GM23338 (cell line): Measurements from ENCODE around the gene PISD. TPM values are rescaled to one million over a fixed set of nuclear protein-coding genes. Genes with fewer than 3 reads are reported as not detected.

ENCODE experiments used
- ATAC-seq: fragments of 200-7000 bp; cut with Tn5 transposase; 3 replicates; pipeline ENCODE4 v1.9.1; 2020
- DNase-seq: peaks from one replicate; pipeline ENCODE4 v3.0.0-alpha.2; 2015; ENCODE audit warnings: low spot score
- H2AFZ ChIP-seq: fragments of 200-600 bp; sonication (generic); 2 replicates; pipeline ENCODE4 v1.8.0; 2016; ENCODE audit warnings: antibody characterized with exemption, mild to moderate bottlenecking, moderate library complexity
- H3F3A ChIP-seq: fragments of 200-600 bp; sonication (generic); replicated peaks from 2 replicates; pipeline ENCODE4 v1.8.0; 2017; ENCODE audit warnings: antibody characterized with exemption, mixed run types, low read depth
- H3K27ac ChIP-seq: fragments of 200-600 bp; sonication (generic); 2 replicates; pipeline ENCODE4 v1.6.1; 2016; ENCODE audit warnings: low read depth
- H3K27me3 ChIP-seq: fragments of 200-600 bp; sonication (generic); 2 replicates; pipeline ENCODE4 v1.8.0; 2016; ENCODE audit warnings: mild to moderate bottlenecking, mixed run types, moderate library complexity; ENCODE audit not compliant: insufficient read depth
- H3K36me3 ChIP-seq: fragments of 200-600 bp; sonication (generic); 2 replicates; pipeline ENCODE4 v1.8.0; 2016; ENCODE audit warnings: mild to moderate bottlenecking; ENCODE audit not compliant: insufficient read depth
- H3K4me1 ChIP-seq: fragments of 200-600 bp; sonication (generic); 2 replicates; pipeline ENCODE4 v1.8.0; 2016; ENCODE audit warnings: mild to moderate bottlenecking, moderate library complexity; ENCODE audit not compliant: insufficient read depth
- H3K4me2 ChIP-seq: fragments of 200-600 bp; sonication (generic); 2 replicates; pipeline ENCODE4 v1.7.1; 2017; ENCODE audit warnings: mixed run types
- H3K4me3 ChIP-seq: fragments of 200-600 bp; sonication (generic); 2 replicates; pipeline ENCODE4 v1.6.1; 2016; ENCODE audit warnings: mixed run types
- H3K79me2 ChIP-seq: fragments of 200-600 bp; sonication (generic); replicated peaks from 2 replicates; pipeline ENCODE4 v1.8.0; 2017; ENCODE audit warnings: mild to moderate bottlenecking; ENCODE audit not compliant: insufficient read depth
- H3K9me2 ChIP-seq: fragments of 200-600 bp; sonication (generic); 2 replicates; pipeline ENCODE4 v1.8.0; 2017; ENCODE audit not compliant: insufficient read depth
- H4K20me1 ChIP-seq: fragments of 200-600 bp; sonication (generic); replicated peaks from 2 replicates; pipeline ENCODE4 v1.8.0; 2017; ENCODE audit warnings: mild to moderate bottlenecking; ENCODE audit not compliant: insufficient read depth
- H3K27ac Mint-ChIP-seq: 2 replicates; pipeline ENCODE4 v1.8.0; 2020; ENCODE audit warnings: inconsistent platforms, mild to moderate bottlenecking, moderate library complexity, mixed read lengths
- H3K27me3 Mint-ChIP-seq: 3 replicates; pipeline ENCODE4 v1.8.0; 2022; ENCODE audit warnings: low read depth, mild to moderate bottlenecking, moderate library complexity, mixed read lengths, inconsistent platforms; ENCODE audit not compliant: insufficient read depth, poor library complexity
- H3K36me3 Mint-ChIP-seq: 3 replicates; pipeline ENCODE4 v1.8.0; 2021; ENCODE audit warnings: low read depth, mild to moderate bottlenecking, inconsistent platforms, moderate library complexity, mixed read lengths
- H3K4me1 Mint-ChIP-seq: 3 replicates; pipeline ENCODE4 v1.8.0; 2020; ENCODE audit warnings: mild to moderate bottlenecking, inconsistent platforms, mixed read lengths
- H3K4me3 Mint-ChIP-seq: 3 replicates; pipeline ENCODE4 v1.8.0; 2021; ENCODE audit warnings: moderate library complexity, mild to moderate bottlenecking, inconsistent platforms, mixed read lengths
- H3K9me3 Mint-ChIP-seq: 3 replicates; pipeline ENCODE4 v1.8.0; 2020; ENCODE audit warnings: moderate library complexity, mild to moderate bottlenecking, inconsistent platforms, mixed read lengths
- CREB1 ChIP-seq: fragments of 250-450 bp; sonication (Bioruptor Pico); IDR thresholded peaks from 2 replicates; pipeline ENCODE4 v1.5.0; 2020; ENCODE audit warnings: low read depth, mild to moderate bottlenecking, moderate library complexity
- EZH2 ChIP-seq: fragments of 200-600 bp; sonication (generic); IDR thresholded peaks from one replicate; pipeline ENCODE4 v1.8.0; 2017; ENCODE audit warnings: antibody characterized with exemption, mild to moderate bottlenecking, low read depth; ENCODE audit not compliant: unreplicated experiment
- JUNB ChIP-seq: IDR thresholded peaks from one replicate; pipeline ENCODE4 v1.6.1; 2016; ENCODE audit warnings: antibody characterized with exemption; ENCODE audit not compliant: unreplicated experiment
- NANOG ChIP-seq: IDR thresholded peaks from 2 replicates; pipeline ENCODE4 v1.6.1; 2016; ENCODE audit warnings: antibody characterized with exemption, borderline replicate concordance
- ZNF331 ChIP-seq: fragments of 250-450 bp; sonication (Bioruptor Pico); IDR thresholded peaks from 2 replicates; pipeline ENCODE4 v1.5.0; 2020; ENCODE audit warnings: low read depth, mild to moderate bottlenecking, moderate library complexity
- polyA plus RNA-seq: library from polyadenylated mRNA; unstranded; fragments of >200 nt; fragmentation: Nextera tagmentation; extraction: Ambion mirVana; gene quantifications from 2 replicates; pipeline ENCODE4 v1.2.1, GENCODE V29; 2016
- total RNA-seq: library from RNA; depleted of rRNA; stranded (reverse); fragments of >200 nt; shearing (Covaris generic); gene quantifications from 2 replicates; pipeline ENCODE4 v1.2.3, GENCODE V29; 2014
- TF ChIP-seq, protein P1 (sequence below): IDR thresholded peaks from 2 replicates; pipeline ENCODE4 v1.6.1; 2016; ENCODE audit warnings: antibody characterized with exemption
- TF ChIP-seq, protein P2 (sequence below), 2 experiments: fragments of 200-600 bp in 1 of 2; sonication (generic) in 1 of 2; conservative IDR thresholded peaks; 2 replicates each; pipeline versions ENCODE4 v1.5.1 to v1.6.1; 2016 to 2017; ENCODE audit warnings: antibody characterized with exemption in 2 of 2, low read depth in 2 of 2, mild to moderate bottlenecking in 2 of 2, moderate library complexity in 1 of 2

Gene PISD
- total and polyA plus RNA-seq, 2 experiments from 2014 or later: 43.1 to 54.5 TPM

DNA sequence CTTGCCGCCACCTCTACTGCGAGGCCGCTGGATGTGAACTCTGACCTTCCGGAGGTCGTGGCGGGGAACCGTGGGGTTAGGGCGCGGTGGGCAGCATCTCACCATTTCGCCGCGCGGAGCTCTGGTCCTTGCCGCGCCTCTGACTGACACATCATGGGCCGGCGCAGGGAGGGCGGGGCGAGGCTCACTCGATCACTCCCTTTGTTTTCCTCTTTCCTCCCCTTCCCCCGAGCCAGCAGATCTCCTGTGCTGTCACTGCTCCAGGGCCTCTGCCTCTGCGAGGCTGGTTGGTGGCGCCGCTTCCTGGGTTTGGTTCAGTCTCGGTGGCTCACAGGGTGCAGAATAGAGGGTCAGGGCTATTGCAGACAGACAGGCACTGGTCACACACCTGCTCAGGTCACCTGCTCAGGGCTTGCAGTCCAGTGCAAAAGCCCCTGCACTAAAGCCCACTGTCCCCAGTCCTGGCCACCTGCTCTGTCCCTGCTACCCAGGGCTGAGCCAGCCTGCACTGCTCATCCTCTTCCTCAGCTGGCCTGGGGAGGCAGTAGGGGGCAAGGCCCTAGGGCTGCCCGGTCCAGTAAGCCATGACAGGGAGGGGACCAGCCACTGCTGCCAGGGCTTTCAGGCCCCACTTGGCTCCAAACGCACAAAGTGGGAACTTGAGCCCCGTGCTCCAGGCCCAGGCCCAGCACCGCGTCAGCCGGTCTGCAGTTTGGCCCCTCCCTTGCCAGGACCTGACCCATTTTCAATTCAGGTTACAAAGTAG, 36.2 kb downstream of the PISD start:
- peak; percentile 72 for ATAC-seq
- peak overlapping the region; percentile 36; the same call in 1 of the 2 replicates for H3K4me3 ChIP-seq
- peaks cover 19% of the 10 kb centered on the region for H3K4me1 ChIP-seq

DNA sequence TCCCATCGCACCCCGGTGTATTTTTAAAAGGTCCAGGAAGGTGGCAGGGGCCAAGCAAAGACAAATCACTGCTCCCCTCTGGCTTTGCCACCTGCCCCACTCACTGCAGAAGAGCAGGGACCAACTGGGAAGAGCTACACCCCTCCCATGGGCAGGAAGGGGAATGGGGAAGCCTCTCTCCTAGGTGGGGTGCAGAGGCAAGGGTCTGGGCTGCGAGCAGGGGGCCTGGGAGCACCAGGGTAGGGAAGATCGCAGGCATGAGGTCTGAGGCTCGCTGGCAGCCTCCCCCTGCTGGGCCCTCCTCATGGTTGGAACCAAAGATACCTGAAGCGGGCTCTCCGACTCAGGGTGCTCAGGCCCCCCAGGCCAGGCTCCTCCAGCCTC, 36.8 kb downstream of the PISD start:
- Mint-ChIP-seq H3K27ac (peak overlapping the region; percentile 77), H3K4me1 (peaks cover 39% of the 10 kb centered on the region), H3K27me3 (peaks cover 15% of the 10 kb centered on the region), H3K4me3 (peak overlapping the region; percentile 54; the same call in 2 of the 3 replicates), H3K36me3 (peaks cover 4% of the 10 kb centered on the region; the same call in 2 of the 3 replicates), H3K9me3 (no peaks in the 10 kb centered on the region)
- H3K4me3 ChIP-seq: peak overlapping the region; percentile 36; the same call in 1 of the 2 replicates
- TF ChIP-seq EZH2 (no peak), NANOG (no peak), JUNB (no peak), ZNF331 (no peak)
- TF ChIP-seq, protein P1, sequence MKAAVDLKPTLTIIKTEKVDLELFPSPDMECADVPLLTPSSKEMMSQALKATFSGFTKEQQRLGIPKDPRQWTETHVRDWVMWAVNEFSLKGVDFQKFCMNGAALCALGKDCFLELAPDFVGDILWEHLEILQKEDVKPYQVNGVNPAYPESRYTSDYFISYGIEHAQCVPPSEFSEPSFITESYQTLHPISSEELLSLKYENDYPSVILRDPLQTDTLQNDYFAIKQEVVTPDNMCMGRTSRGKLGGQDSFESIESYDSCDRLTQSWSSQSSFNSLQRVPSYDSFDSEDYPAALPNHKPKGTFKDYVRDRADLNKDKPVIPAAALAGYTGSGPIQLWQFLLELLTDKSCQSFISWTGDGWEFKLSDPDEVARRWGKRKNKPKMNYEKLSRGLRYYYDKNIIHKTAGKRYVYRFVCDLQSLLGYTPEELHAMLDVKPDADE: no peak
- ATAC-seq (peak; percentile 10), DNase-seq (no peak)
- H3K27me3 ChIP-seq: no peaks in the 10 kb centered on the region
- H3K36me3 ChIP-seq: no peaks in the 10 kb centered on the region
- no peaks in the 10 kb centered on the region for H3K9me2 ChIP-seq
- peak overlapping the region; percentile 78 for H3K27ac ChIP-seq
- H3K4me2 ChIP-seq: peak overlapping the region; percentile 73; the same call in 1 of the 2 replicates
- H3F3A ChIP-seq: peaks cover 6% of the 10 kb centered on the region
- peaks cover 64% of the 10 kb centered on the region for H3K79me2 ChIP-seq
- peaks cover 24% of the 10 kb centered on the region; the same call in 1 of the 2 replicates for H4K20me1 ChIP-seq
- H2AFZ ChIP-seq: no peak overlapping the region
- H3K4me1 ChIP-seq: peaks cover 19% of the 10 kb centered on the region

More for the DNA sequence above, 36.2 kb downstream of the PISD start:
- Histone ChIP-seq H2AFZ (no peak overlapping the region), H3K4me2 (peak overlapping the region; percentile 73), H3K79me2 (peaks cover 66% of the 10 kb centered on the region), H3K9me2 (no peaks in the 10 kb centered on the region), H4K20me1 (peaks cover 20% of the 10 kb centered on the region; the same call in 1 of the 2 replicates), H3F3A (peaks cover 6% of the 10 kb centered on the region), H3K27ac (peak overlapping the region; percentile 69), H3K36me3 (no peaks in the 10 kb centered on the region), H3K27me3 (no peaks in the 10 kb centered on the region)
- Mint-ChIP-seq H3K4me1 (peaks cover 39% of the 10 kb centered on the region), H3K27ac (peak overlapping the region; percentile 84), H3K4me3 (peak overlapping the region; percentile 54), H3K36me3 (peaks cover 3% of the 10 kb centered on the region; the same call in 1 of the 3 replicates), H3K9me3 (no peaks in the 10 kb centered on the region), H3K27me3 (peaks cover 15% of the 10 kb centered on the region)
- peak; percentile 95 for DNase-seq
- TF ChIP-seq, protein P1: no peak
- TF ChIP-seq CREB1: no peak
- TF ChIP-seq, protein P2, sequence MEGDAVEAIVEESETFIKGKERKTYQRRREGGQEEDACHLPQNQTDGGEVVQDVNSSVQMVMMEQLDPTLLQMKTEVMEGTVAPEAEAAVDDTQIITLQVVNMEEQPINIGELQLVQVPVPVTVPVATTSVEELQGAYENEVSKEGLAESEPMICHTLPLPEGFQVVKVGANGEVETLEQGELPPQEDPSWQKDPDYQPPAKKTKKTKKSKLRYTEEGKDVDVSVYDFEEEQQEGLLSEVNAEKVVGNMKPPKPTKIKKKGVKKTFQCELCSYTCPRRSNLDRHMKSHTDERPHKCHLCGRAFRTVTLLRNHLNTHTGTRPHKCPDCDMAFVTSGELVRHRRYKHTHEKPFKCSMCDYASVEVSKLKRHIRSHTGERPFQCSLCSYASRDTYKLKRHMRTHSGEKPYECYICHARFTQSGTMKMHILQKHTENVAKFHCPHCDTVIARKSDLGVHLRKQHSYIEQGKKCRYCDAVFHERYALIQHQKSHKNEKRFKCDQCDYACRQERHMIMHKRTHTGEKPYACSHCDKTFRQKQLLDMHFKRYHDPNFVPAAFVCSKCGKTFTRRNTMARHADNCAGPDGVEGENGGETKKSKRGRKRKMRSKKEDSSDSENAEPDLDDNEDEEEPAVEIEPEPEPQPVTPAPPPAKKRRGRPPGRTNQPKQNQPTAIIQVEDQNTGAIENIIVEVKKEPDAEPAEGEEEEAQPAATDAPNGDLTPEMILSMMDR (conservative IDR thresholded peaks at IDR 0.05; ENCODE audit: low read depth in 2 of 2): 0 out of 4 replicates have a peak, but pooled peaks of 1 of the 2 experiments have one; percentile 17
